Prostate gland (tissue), 2 donors: ENCODE measurements around the gene BRCA2. TPM values are rescaled to one million over a fixed set of nuclear protein-coding genes. Genes with fewer than 3 reads are reported as not detected.
"Not testable (repeated sequence)": the region's sequence is repeated elsewhere in the genome, so short reads cannot be mapped to it uniquely, and the experiment has no call there.

Experiments
- DNase-seq: peaks from one replicate; pipeline ENCODE4 v3.0.0-alpha.2; 2019; ENCODE audit warnings: low spot score
- H3K27ac ChIP-seq, 2 donors: fragments of 200-600 bp; sonication (generic); 2 replicates each; pipeline ENCODE4 v1.5.1; 2017 to 2019
- H3K27me3 ChIP-seq: fragments of 200-600 bp; sonication (generic); replicated peaks from 2 replicates; pipeline ENCODE4 v1.5.1; 2019; ENCODE audit not compliant: insufficient read depth
- H3K36me3 ChIP-seq, 2 donors: fragments of 200-600 bp; sonication (generic); 1 replicate in 1 of 2; 2 replicates in 1 of 2; pipeline versions ENCODE4 v1.5.1 to v1.8.1; 2017 to 2019
- H3K4me1 ChIP-seq: fragments of 200-600 bp; sonication (generic); replicated peaks from 2 replicates; pipeline ENCODE4 v1.5.1; 2019
- H3K4me3 ChIP-seq, 2 donors: fragments of 200-600 bp; sonication (generic); 2 replicates each; pipeline ENCODE4 v1.5.1; 2017 to 2019
- H3K9me3 ChIP-seq: fragments of 200-600 bp; sonication (generic); 2 replicates; pipeline ENCODE4 v1.5.1; 2017
- CTCF ChIP-seq, 4 experiments: fragments of 200-600 bp in 2 of 4; fragments of 450-650 bp in 2 of 4; sonication (generic) in 2 of 4; IDR thresholded peaks; 1 replicate in 3 of 4; 2 replicates in 1 of 4; pipeline ENCODE4 v1.5.1; 2016 to 2019; ENCODE audit warnings: antibody characterized with exemption in 4 of 4, mild to moderate bottlenecking in 2 of 4, moderate library complexity in 2 of 4
- POLR2A ChIP-seq: fragments of 450-650 bp; IDR thresholded peaks from one replicate; pipeline ENCODE4 v1.6.1; 2016; ENCODE audit warnings: antibody characterized with exemption, mild to moderate bottlenecking
- POLR2AphosphoS5 ChIP-seq: sonication (generic); formaldehyde crosslinking; IDR thresholded peaks from one replicate; pipeline ENCODE4 v1.6.1; 2017; ENCODE audit warnings: antibody characterized with exemption
- WGBS: methylation state at CpG from one replicate; pipeline ENCODE4 v1.1.5; 2018; 5-methylcytosine and 5-hydroxymethylcytosine counted together
- intact Hi-C: fragments of 100-400 bp; cut with DNase I; formaldehyde crosslinking; loops from one replicate; pipeline ENCODE4 v1.14.2; 2022
- total RNA-seq, 2 donors: library from RNA; depleted of rRNA; stranded (reverse); fragments of >200 nt; gene quantifications; one replicate each; pipeline ENCODE4 v1.1.0, GENCODE V29; 2016

The BRCA2 gene
- total RNA-seq, 2 donors from 2014 or later = 1.8 to 6.6 TPM

DNA sequence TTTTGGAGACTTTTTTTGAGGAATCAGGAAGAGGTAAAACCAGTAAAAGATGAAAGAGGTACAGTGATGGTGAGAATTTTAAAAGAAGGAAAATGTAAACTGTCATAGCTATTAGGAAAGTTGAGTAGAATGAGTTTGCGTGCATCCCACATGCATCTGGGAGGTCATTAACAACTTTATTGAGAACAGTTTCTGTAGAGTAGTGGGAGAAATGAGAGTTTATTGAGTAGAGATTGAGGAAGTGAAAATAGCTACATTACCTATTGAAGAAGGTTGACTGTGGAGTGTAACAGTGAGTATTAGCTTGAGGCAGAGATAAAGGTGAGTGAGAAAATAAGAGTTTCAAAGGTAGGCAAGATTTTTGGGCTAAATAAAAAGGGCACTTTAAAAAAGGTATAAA is 38.7 kb downstream of the BRCA2 start:
- H3K4me1 ChIP-seq = no peaks in the 10 kb centered on the region
- intact Hi-C loops = no loop called here
- no peaks in the 10 kb centered on the region for H3K36me3 ChIP-seq
- 97% methylated on average over 1 of the region's 1 CpG for WGBS
- H3K27ac ChIP-seq = no peak overlapping the region
- no peaks in the 10 kb centered on the region for H3K9me3 ChIP-seq
- no peaks in the 10 kb centered on the region for H3K27me3 ChIP-seq
- DNase-seq = no peak
- TF ChIP-seq CTCF (IDR thresholded peaks at IDR 0.05) = no peak
- no peak for TF ChIP-seq POLR2A
- TF ChIP-seq POLR2AphosphoS5 = no peak
- H3K4me3 ChIP-seq = no peak overlapping the region

DNA sequence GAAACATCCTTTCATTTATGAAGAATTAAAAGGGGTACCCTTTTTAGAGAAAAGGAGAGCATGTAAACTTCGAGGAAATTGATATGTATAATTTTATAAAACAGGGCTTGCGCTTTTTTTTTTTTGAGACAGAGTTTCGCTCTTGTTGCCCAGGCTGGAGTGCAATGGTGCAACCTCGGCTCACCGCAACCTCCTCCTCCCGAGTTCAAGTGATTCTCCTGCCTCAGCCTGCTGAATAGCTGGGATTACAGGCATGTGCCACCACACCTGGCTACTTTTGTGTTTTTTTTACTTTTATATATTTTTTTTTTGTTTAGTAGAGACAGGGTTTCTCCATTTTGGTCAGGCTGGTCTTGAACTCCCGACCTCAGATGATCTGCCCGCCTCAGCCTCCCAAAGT is 40.6 kb downstream of the BRCA2 start:
- 95% methylated on average over 8 of the region's 8 CpGs for WGBS
- DNase-seq, H3K4me1 ChIP-seq, H3K36me3 ChIP-seq, H3K9me3 ChIP-seq, H3K27me3 ChIP-seq, H3K27ac ChIP-seq, H3K4me3 ChIP-seq, intact Hi-C loops: not testable (repeated sequence)

DNA sequence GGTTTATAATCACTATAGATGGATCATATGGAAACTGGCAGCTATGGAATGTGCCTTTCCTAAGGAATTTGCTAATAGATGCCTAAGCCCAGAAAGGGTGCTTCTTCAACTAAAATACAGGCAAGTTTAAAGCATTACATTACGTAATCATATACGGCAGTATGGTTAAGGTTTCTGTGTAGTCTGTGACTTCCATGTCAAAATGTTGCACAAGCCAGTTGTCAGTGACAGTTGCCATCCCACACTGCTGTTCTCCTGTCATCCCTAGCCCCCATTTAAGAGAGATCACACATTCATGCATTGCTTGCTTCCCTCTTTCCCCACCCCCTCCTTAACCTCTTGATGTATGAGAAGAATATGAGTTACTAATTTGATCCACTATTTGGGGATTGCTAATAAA is 47.3 kb downstream of the BRCA2 start:
- no peaks in the 10 kb centered on the region for H3K4me1 ChIP-seq
- WGBS = 90% methylated on average over 2 of the region's 2 CpGs
- intact Hi-C loops = no loop called here
- no peak for TF ChIP-seq POLR2AphosphoS5
- no peak for TF ChIP-seq POLR2A
- TF ChIP-seq CTCF (IDR thresholded peaks at IDR 0.05) = no peak
- H3K9me3 ChIP-seq = no peaks in the 10 kb centered on the region
- no peak for DNase-seq
- no peaks in the 10 kb centered on the region for H3K36me3 ChIP-seq
- H3K4me3 ChIP-seq = no peak overlapping the region
- H3K27ac ChIP-seq = no peak overlapping the region
- no peaks in the 10 kb centered on the region for H3K27me3 ChIP-seq

DNA sequence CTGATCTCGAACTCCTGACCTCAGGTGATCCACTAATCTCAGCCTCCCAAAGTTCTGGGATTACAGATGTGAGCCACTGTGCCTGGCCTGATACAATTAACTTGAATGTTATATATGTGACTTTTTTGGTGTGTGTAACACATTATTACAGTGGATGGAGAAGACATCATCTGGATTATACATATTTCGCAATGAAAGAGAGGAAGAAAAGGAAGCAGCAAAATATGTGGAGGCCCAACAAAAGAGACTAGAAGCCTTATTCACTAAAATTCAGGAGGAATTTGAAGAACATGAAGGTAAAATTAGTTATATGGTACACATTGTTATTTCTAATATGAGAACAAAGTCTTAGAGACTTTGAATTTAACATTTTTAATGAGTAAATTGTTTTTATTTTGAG is 55.5 kb downstream of the BRCA2 start:
- H3K36me3 ChIP-seq = no peaks in the 10 kb centered on the region
- H3K4me3 ChIP-seq = no peak overlapping the region
- H3K27me3 ChIP-seq = no peaks in the 10 kb centered on the region
- 98% methylated on average over 2 of the region's 2 CpGs for WGBS
- no peak overlapping the region for H3K27ac ChIP-seq
- H3K4me1 ChIP-seq = no peaks in the 10 kb centered on the region
- TF ChIP-seq POLR2A = no peak
- no peaks in the 10 kb centered on the region for H3K9me3 ChIP-seq
- no peak for DNase-seq
- intact Hi-C loops = no loop called here

DNA sequence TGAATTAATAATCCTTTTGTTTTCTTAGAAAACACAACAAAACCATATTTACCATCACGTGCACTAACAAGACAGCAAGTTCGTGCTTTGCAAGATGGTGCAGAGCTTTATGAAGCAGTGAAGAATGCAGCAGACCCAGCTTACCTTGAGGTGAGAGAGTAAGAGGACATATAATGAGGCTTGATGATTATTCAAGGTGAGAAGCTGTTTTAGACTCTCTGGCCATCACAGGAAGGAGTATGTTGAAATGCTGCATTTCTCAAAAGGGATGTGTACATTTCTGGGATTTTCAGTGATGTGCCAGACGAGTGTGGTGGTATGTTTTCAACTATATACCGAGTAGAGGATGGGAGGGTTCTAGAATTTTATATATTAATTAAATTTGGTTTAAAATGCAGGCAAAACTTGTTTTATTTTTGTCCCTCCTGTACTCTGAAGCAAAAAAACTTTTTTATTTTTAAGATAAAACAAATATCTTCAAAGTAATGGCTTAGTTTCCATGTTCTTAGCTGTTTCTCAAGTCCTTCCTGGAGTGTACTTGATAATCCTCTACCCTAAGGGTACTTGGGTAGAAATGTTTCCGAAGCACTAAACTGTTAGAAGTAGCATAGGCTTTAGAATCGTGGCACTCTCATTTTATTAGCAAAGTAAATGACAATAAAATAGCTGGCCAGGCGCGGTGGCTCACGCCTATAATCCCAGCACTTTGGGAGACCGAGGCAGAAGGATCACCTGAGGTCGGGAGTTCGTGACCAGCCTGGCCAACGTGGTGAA is 61.5 kb downstream of the BRCA2 start:
- Histone ChIP-seq H3K4me3 (no peak overlapping the region), H3K27ac (no peak overlapping the region), H3K27me3 (no peaks in the 10 kb centered on the region), H3K9me3 (no peaks in the 10 kb centered on the region), H3K36me3 (no peaks in the 10 kb centered on the region), H3K4me1 (no peaks in the 10 kb centered on the region)
- TF ChIP-seq CTCF (IDR thresholded peaks at IDR 0.05) (no peak), POLR2AphosphoS5 (no peak), POLR2A (no peak)
- intact Hi-C loops = no loop called here
- no peak for DNase-seq
- WGBS = 80% methylated on average over 13 of the region's 13 CpGs

DNA sequence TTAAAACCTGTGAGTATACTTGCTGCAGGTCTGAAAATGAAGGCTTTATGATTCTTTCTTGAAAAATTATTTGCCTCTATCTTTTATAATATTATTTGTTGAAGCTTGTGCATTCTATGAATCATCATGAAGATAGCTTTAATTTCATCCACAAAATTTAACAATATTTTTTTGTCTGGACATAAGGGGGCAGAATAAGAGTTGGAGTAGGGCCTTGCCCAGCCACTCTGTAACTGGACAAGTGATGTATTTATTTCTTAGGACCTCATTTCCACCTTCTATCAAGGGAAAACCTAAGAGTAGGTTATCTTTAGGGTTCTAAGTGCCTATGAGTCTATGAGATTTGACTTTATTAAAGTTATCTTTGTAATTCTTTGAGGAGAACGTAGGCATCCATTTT is 62.7 kb downstream of the BRCA2 start:
- H3K27ac ChIP-seq = no peak overlapping the region
- H3K4me3 ChIP-seq = no peak overlapping the region
- intact Hi-C loops = no loop called here
- DNase-seq = no peak
- no peaks in the 10 kb centered on the region for H3K27me3 ChIP-seq
- WGBS = 88% methylated on average over 1 of the region's 1 CpG
- no peaks in the 10 kb centered on the region for H3K4me1 ChIP-seq
- TF ChIP-seq POLR2A = no peak
- no peak for TF ChIP-seq POLR2AphosphoS5
- TF ChIP-seq CTCF (IDR thresholded peaks at IDR 0.05) = no peak
- no peaks in the 10 kb centered on the region for H3K9me3 ChIP-seq
- no peaks in the 10 kb centered on the region for H3K36me3 ChIP-seq
